Measurements from ENCODE around the gene AQP10. TPM values are rescaled to one million over a fixed set of nuclear protein-coding genes. Genes with fewer than 3 reads are reported as not detected.
"Not testable (repeated sequence)": the region's sequence is repeated elsewhere in the genome, so short reads cannot be mapped to it uniquely, and the experiment has no call there.

AQP10 gene
- polyA plus RNA-seq, 6 donors from 2014 or later, result 0.13 to 0.56 TPM; not detected in 4

- not testable (repeated sequence) for H3K4me3 Mint-ChIP-seq; DNase-seq; H3K36me3 Mint-ChIP-seq; ATAC-seq (ENCODE audit: low read depth in 2 of 2); H3K27ac Mint-ChIP-seq; H3K4me1 Mint-ChIP-seq
- Mint-ChIP-seq H3K9me3 (peaks cover 0 to 12% (median 0%) of the 10 kb centered on the region in 7 donors), H3K27me3 (peaks cover 7 to 41% (median 24%) of the 10 kb centered on the region in 3 donors)
Observed at GRCh38 chr1:154309136-154309535, 11.8 kb upstream of the AQP10 start.

- H3K27ac Mint-ChIP-seq, result peak overlapping the region in 1 of 6 donors; percentile 33
- H3K4me1 Mint-ChIP-seq; ATAC-seq (ENCODE audit: low read depth in 2 of 2); DNase-seq; H3K4me3 Mint-ChIP-seq; H3K36me3 Mint-ChIP-seq: not testable (repeated sequence)
- H3K9me3 Mint-ChIP-seq, result peaks cover 0 to 21% (median 13%) of the 10 kb centered on the region in 7 donors
- peaks cover 11 to 25% (median 15%) of the 10 kb centered on the region in 3 donors for H3K27me3 Mint-ChIP-seq
Observed at GRCh38 chr1:154312229-154313065, 8.4 kb upstream of the AQP10 start.

- Mint-ChIP-seq H3K4me3 (no peak overlapping the region), H3K27me3 (peaks cover 11 to 30% (median 15%) of the 10 kb centered on the region in 3 donors), H3K27ac (peak overlapping the region in 1 of 6 donors; percentile 61), H3K4me1 (no peaks in the 10 kb centered on the region), H3K36me3 (peaks cover 0 to 2% of the 10 kb centered on the region in 2 donors), H3K9me3 (peaks cover 0 to 25% (median 17%) of the 10 kb centered on the region in 7 donors)
- DNase-seq (no peak), ATAC-seq (ENCODE audit: low read depth in 2 of 2) (no peak)
Observed at GRCh38 chr1:154313066-154313356, 7.9 kb upstream of the AQP10 start.

GRCh38 chr1:154314226-154314625 lies 6.7 kb upstream of the AQP10 start:
- not testable (repeated sequence) for H3K27ac Mint-ChIP-seq; H3K36me3 Mint-ChIP-seq; H3K4me1 Mint-ChIP-seq; ATAC-seq (ENCODE audit: low read depth in 2 of 2); DNase-seq; H3K4me3 Mint-ChIP-seq
- Mint-ChIP-seq H3K27me3 (peaks cover 15 to 37% (median 16%) of the 10 kb centered on the region in 3 donors), H3K9me3 (peaks cover 0 to 21% (median 14%) of the 10 kb centered on the region in 7 donors)

GRCh38 chr1:154316704-154317103 lies 4.2 kb upstream of the AQP10 start:
- peaks cover 0 to 5% of the 10 kb centered on the region in 2 donors for H3K36me3 Mint-ChIP-seq
- H3K27me3 Mint-ChIP-seq, result peaks cover 31 to 55% (median 31%) of the 10 kb centered on the region in 3 donors
- H3K4me1 Mint-ChIP-seq, result no peaks in the 10 kb centered on the region
- no peak overlapping the region for H3K27ac Mint-ChIP-seq
- H3K4me3 Mint-ChIP-seq, result no peak overlapping the region
- DNase-seq, result no peak
- no peak for ATAC-seq (ENCODE audit: low read depth in 2 of 2)
- peaks cover 0 to 21% (median 12%) of the 10 kb centered on the region in 7 donors for H3K9me3 Mint-ChIP-seq

- no peak for DNase-seq
- Mint-ChIP-seq H3K36me3 (peaks cover 0 to 5% of the 10 kb centered on the region in 2 donors), H3K27ac (no peak overlapping the region), H3K9me3 (peaks cover 0 to 21% (median 12%) of the 10 kb centered on the region in 7 donors), H3K27me3 (peaks cover 27 to 54% (median 33%) of the 10 kb centered on the region in 3 donors), H3K4me3 (no peak overlapping the region), H3K4me1 (no peaks in the 10 kb centered on the region)
- no peak for ATAC-seq (ENCODE audit: low read depth in 2 of 2)
Observed at GRCh38 chr1:154318386-154318785, 2.5 kb upstream of the AQP10 start.

- H3K36me3 Mint-ChIP-seq; DNase-seq; H3K27ac Mint-ChIP-seq; ATAC-seq (ENCODE audit: low read depth in 2 of 2): not testable (repeated sequence)
- Mint-ChIP-seq H3K4me3 (peak overlapping the region in 1 of 8 donors; percentile 50), H3K4me1 (peaks cover 18 to 19% (median 19%) of the 10 kb centered on the region in 3 donors), H3K27me3 (peaks cover 21 to 46% (median 32%) of the 10 kb centered on the region in 3 donors), H3K9me3 (peaks cover 0 to 17% (median 8%) of the 10 kb centered on the region in 7 donors)
Observed at GRCh38 chr1:154321609-154321934, 679 bp downstream of the AQP10 start.

- Mint-ChIP-seq H3K4me1 (peaks cover 32 to 37% (median 36%) of the 10 kb centered on the region in 3 donors), H3K27ac (no peak overlapping the region), H3K4me3 (peak overlapping the region in 1 of 8 donors; percentile 92), H3K9me3 (peaks cover 0 to 4% (median 0%) of the 10 kb centered on the region in 7 donors), H3K27me3 (peaks cover 16 to 36% (median 32%) of the 10 kb centered on the region in 3 donors), H3K36me3 (no peaks in the 10 kb centered on the region)
- DNase-seq, result no peak
- no peak for ATAC-seq (ENCODE audit: low read depth in 2 of 2)
Observed at GRCh38 chr1:154323493-154323892, 2.6 kb downstream of the AQP10 start.

- Mint-ChIP-seq H3K27ac (peak overlapping the region in 3 of 6 donors; percentile 52 to 86 (median 60)), H3K9me3 (no peaks in the 10 kb centered on the region), H3K4me3 (peak overlapping the region; percentile 91 to 97 (median 92)), H3K4me1 (peaks cover 36 to 41% (median 39%) of the 10 kb centered on the region in 3 donors), H3K27me3 (peaks cover 16 to 31% (median 29%) of the 10 kb centered on the region in 3 donors), H3K36me3 (no peaks in the 10 kb centered on the region)
- DNase-seq (no peak), ATAC-seq (ENCODE audit: low read depth in 2 of 2) (no peak)
Observed at GRCh38 chr1:154324241-154324640, 3.3 kb downstream of the AQP10 start.

GRCh38 chr1:154324669-154325582 lies 4.0 kb downstream of the AQP10 start, which contains the start of gene ATP8B2:
Gene ATP8B2, plus strand, starts transcription at chr1:154325525. Its CDS starts 2,617 bp downstream, at chr1:154328142.
- ATAC-seq (ENCODE audit: low read depth in 2 of 2), result peak; percentile 50
- peak; percentile 80 for DNase-seq
- H3K9me3 Mint-ChIP-seq, result no peaks in the 10 kb centered on the region
- H3K4me1 Mint-ChIP-seq, result peaks cover 42 to 48% (median 46%) of the 10 kb centered on the region in 3 donors
- H3K27ac Mint-ChIP-seq, result peak within 1 kb of the TSS; percentile 86 to 93 (median 89)
- peaks cover 10 to 25% (median 23%) of the 10 kb centered on the region in 3 donors for H3K27me3 Mint-ChIP-seq
- no peaks in the 10 kb centered on the region for H3K36me3 Mint-ChIP-seq
- peak within 1 kb of the TSS; percentile 91 to 97 (median 94) for H3K4me3 Mint-ChIP-seq

- Mint-ChIP-seq H3K27me3 (peaks cover 5 to 23% (median 19%) of the 10 kb centered on the region in 3 donors), H3K4me1 (peaks cover 51 to 58% (median 55%) of the 10 kb centered on the region in 3 donors), H3K27ac (peak overlapping the region; percentile 86 to 93 (median 89)), H3K36me3 (no peaks in the 10 kb centered on the region), H3K4me3 (peak overlapping the region; percentile 91 to 97 (median 93)), H3K9me3 (no peaks in the 10 kb centered on the region)
- DNase-seq, result peak; percentile 28
- peak; percentile 7 to 11 for ATAC-seq (ENCODE audit: low read depth in 2 of 2)
Observed at GRCh38 chr1:154325583-154326545, 5.0 kb downstream of the AQP10 start.
